WTC11 (cell line): ENCODE data around the gene SLFN14. TPM values are rescaled to one million over a fixed set of nuclear protein-coding genes. Genes with fewer than 3 reads are reported as not detected.
A peak's percentile ranks its signal among the peaks of the same experiment; 100 is the strongest.

ENCODE experiments used
- ATAC-seq: fragments of 200-7000 bp; cut with Tn5 transposase; 2 replicates; pipeline ENCODE4 v1.10.0; 2021; ENCODE audit warnings: mild to moderate bottlenecking, moderate library complexity
- CTCF ChIA-PET: fragments of 300-600 bp; sonication (Branson Sonifier 250); formaldehyde crosslinking; loops from one replicate; lab custom pipeline; 2021; ENCODE audit warnings: antibody characterized with exemption; lab: Charles Lee
- POLR2A ChIA-PET: fragments of 350-600 bp; sonication (Branson Sonifier 250); formaldehyde crosslinking; loops from one replicate; lab custom pipeline; 2021; ENCODE audit warnings: antibody characterized with exemption; lab: Charles Lee
- DNase-seq: peaks from one replicate; pipeline ENCODE4 v3.0.0; 2021; ENCODE audit warnings: low spot score
- H3K27ac Mint-ChIP-seq: 2 replicates; pipeline ENCODE4 v1.8.0; 2021; ENCODE audit warnings: mixed read lengths
- H3K27me3 Mint-ChIP-seq: 2 replicates; pipeline ENCODE4 v1.8.0; 2021; ENCODE audit warnings: low read depth, mild to moderate bottlenecking, moderate library complexity, mixed read lengths
- H3K36me3 Mint-ChIP-seq: 2 replicates; pipeline ENCODE4 v1.8.0; 2021; ENCODE audit warnings: mixed read lengths
- H3K4me1 Mint-ChIP-seq: 2 replicates; pipeline ENCODE4 v1.8.0; 2022; ENCODE audit warnings: mixed read lengths
- H3K4me3 Mint-ChIP-seq: 2 replicates; pipeline ENCODE4 v1.8.0; 2021; ENCODE audit warnings: mild to moderate bottlenecking, moderate library complexity, mixed read lengths
- H3K9me3 Mint-ChIP-seq: 2 replicates; pipeline ENCODE4 v1.8.0; 2021; ENCODE audit warnings: mixed read lengths
- ARID4B ChIP-seq: sonication (generic); formaldehyde crosslinking; IDR thresholded peaks from 2 replicates; pipeline ENCODE4 v1.8.0; 2023; ENCODE audit warnings: missing genetic modification reagents, mild to moderate bottlenecking, borderline replicate concordance
- ATF1 ChIP-seq: sonication (generic); formaldehyde crosslinking; IDR thresholded peaks from 2 replicates; pipeline ENCODE4 v1.8.1; 2023; ENCODE audit warnings: mild to moderate bottlenecking, moderate library complexity, missing genetic modification reagents
- CBFB ChIP-seq: sonication (generic); formaldehyde crosslinking; IDR thresholded peaks from 2 replicates; pipeline ENCODE4 v1.8.1; 2022; ENCODE audit warnings: mild to moderate bottlenecking, low read depth, missing genetic modification reagents
- E2F5 ChIP-seq: sonication (generic); formaldehyde crosslinking; IDR thresholded peaks from 2 replicates; pipeline ENCODE4 v1.8.1; 2022; ENCODE audit warnings: mild to moderate bottlenecking, moderate library complexity, missing genetic modification reagents
- FOXJ3 ChIP-seq: sonication (generic); formaldehyde crosslinking; IDR thresholded peaks from 2 replicates; pipeline ENCODE4 v1.9.0; 2021; ENCODE audit warnings: missing genetic modification reagents, mild to moderate bottlenecking, borderline replicate concordance
- GABPB1 ChIP-seq: sonication (generic); formaldehyde crosslinking; IDR thresholded peaks from 2 replicates; pipeline ENCODE4 v1.8.1; 2023; ENCODE audit warnings: mild to moderate bottlenecking, missing genetic modification reagents
- HMGXB4 ChIP-seq: sonication (generic); formaldehyde crosslinking; IDR thresholded peaks from 2 replicates; pipeline ENCODE4 v1.8.1; 2023; ENCODE audit warnings: mild to moderate bottlenecking, moderate library complexity, missing genetic modification reagents
- JUN ChIP-seq: sonication (generic); formaldehyde crosslinking; IDR thresholded peaks from 2 replicates; pipeline ENCODE4 v1.8.0; 2023; ENCODE audit warnings: mild to moderate bottlenecking, missing genetic modification reagents
- NR2C2 ChIP-seq: sonication (generic); formaldehyde crosslinking; IDR thresholded peaks from 2 replicates; pipeline ENCODE4 v1.8.0; 2022; ENCODE audit warnings: mild to moderate bottlenecking, missing genetic modification reagents
- PREB ChIP-seq: sonication (generic); formaldehyde crosslinking; IDR thresholded peaks from 2 replicates; pipeline ENCODE4 v1.8.1; 2022; ENCODE audit warnings: mild to moderate bottlenecking, missing genetic modification reagents, moderate library complexity, borderline replicate concordance
- RORB ChIP-seq: fragments of 250-450 bp; sonication (Bioruptor Pico); IDR thresholded peaks from 2 replicates; pipeline ENCODE4 v1.9.0; 2021; ENCODE audit warnings: mild to moderate bottlenecking
- SMAD4 ChIP-seq: sonication (generic); formaldehyde crosslinking; IDR thresholded peaks from 2 replicates; pipeline ENCODE4 v1.8.0; 2022; ENCODE audit warnings: mild to moderate bottlenecking, missing genetic modification reagents
- SOX15 ChIP-seq: fragments of 250-450 bp; sonication (Bioruptor Pico); IDR thresholded peaks from 2 replicates; pipeline ENCODE4 v1.9.0; 2021; ENCODE audit warnings: mild to moderate bottlenecking
- SP1 ChIP-seq: sonication (generic); formaldehyde crosslinking; conservative IDR thresholded peaks from 2 replicates; pipeline ENCODE4 v1.8.1; 2022; ENCODE audit warnings: missing genetic modification reagents
- STAT6 ChIP-seq: sonication (generic); formaldehyde crosslinking; conservative IDR thresholded peaks from 2 replicates; pipeline ENCODE4 v1.8.1; 2023; ENCODE audit warnings: mild to moderate bottlenecking, low read depth, missing genetic modification reagents, moderate library complexity
- TEAD1 ChIP-seq: sonication (generic); formaldehyde crosslinking; IDR thresholded peaks from 2 replicates; pipeline ENCODE4 v1.8.0; 2022; ENCODE audit warnings: mild to moderate bottlenecking, missing genetic modification reagents
- ZBTB21 ChIP-seq: sonication (generic); formaldehyde crosslinking; IDR thresholded peaks from 2 replicates; pipeline ENCODE4 v1.8.1; 2023; ENCODE audit warnings: mild to moderate bottlenecking, missing genetic modification reagents, borderline replicate concordance
- ZBTB43 ChIP-seq: sonication (generic); formaldehyde crosslinking; IDR thresholded peaks from 2 replicates; pipeline ENCODE4 v1.8.1; 2023; ENCODE audit warnings: mild to moderate bottlenecking, missing genetic modification reagents
- ZNF138 ChIP-seq: sonication (generic); formaldehyde crosslinking; conservative IDR thresholded peaks from 2 replicates; pipeline ENCODE4 v1.8.1; 2022; ENCODE audit warnings: mild to moderate bottlenecking, moderate library complexity, missing genetic modification reagents
- ZNF232 ChIP-seq: sonication (generic); formaldehyde crosslinking; IDR thresholded peaks from 2 replicates; pipeline ENCODE4 v1.8.0; 2022; ENCODE audit warnings: mild to moderate bottlenecking, missing genetic modification reagents
- ZNF317 ChIP-seq: sonication (generic); formaldehyde crosslinking; IDR thresholded peaks from 2 replicates; pipeline ENCODE4 v1.8.1; 2023; ENCODE audit warnings: low read depth, mild to moderate bottlenecking, moderate library complexity, missing genetic modification reagents, borderline replicate concordance
- ZNF512 ChIP-seq: sonication (generic); formaldehyde crosslinking; IDR thresholded peaks from 2 replicates; pipeline ENCODE4 v1.8.1; 2022; ENCODE audit warnings: missing genetic modification reagents, borderline replicate concordance
- total RNA-seq: library from RNA; stranded (reverse); gene quantifications from 3 replicates; pipeline ENCODE4 v1.2.3, GENCODE V29; 2021

SLFN14 gene
- total RNA-seq, 1 experiment from 2014 or later, result not detected

GRCh38 chr17:35587074-35587961 is 26.7 kb upstream of the SLFN14 start, which contains the start of gene AP2B1:
Gene AP2B1 (plus strand): TSS chr17:35587322. CDS start chr17:35594031, 6,709 bp downstream.
- CTCF ChIA-PET, result interaction anchor here (0.8 to 2.1 kb wide), 5 partner anchors 8 to 177 kb away, joined by 3 to 12 read pairs (median 4); no protein-coding TSS in a partner anchor
- no peaks in the 10 kb centered on the region for H3K9me3 Mint-ChIP-seq
- peaks cover 19% of the 10 kb centered on the region for H3K4me1 Mint-ChIP-seq
- H3K27me3 Mint-ChIP-seq, result peaks cover 12% of the 10 kb centered on the region
- H3K27ac Mint-ChIP-seq, result peak within 1 kb of the TSS; percentile 100
- peaks cover 4% of the 10 kb centered on the region; the same call in 1 of the 2 replicates for H3K36me3 Mint-ChIP-seq
- POLR2A ChIA-PET, result interaction anchor here (0.5 to 1.5 kb wide), 3 partner anchors 9 to 154 kb away, joined by 3 to 17 read pairs (median 3); partner anchors contain the start of gene PEX12
- DNase-seq (peak; percentile 96), ATAC-seq (peak; percentile 95)
- H3K4me3 Mint-ChIP-seq, result peak within 1 kb of the TSS; percentile 100
- TF ChIP-seq HMGXB4 (CRISPR knock-in tag), result 0 out of 2 replicates have a peak, but pooled peaks have one; percentile 60
- TF ChIP-seq JUN (CRISPR knock-in tag), result no peak
- no peak for TF ChIP-seq STAT6 (CRISPR knock-in tag)
- TF ChIP-seq ZNF232, result 0 out of 2 replicates have a peak, but pooled peaks have one; percentile 28
- no peak for TF ChIP-seq FOXJ3 (CRISPR knock-in tag)
- 0 out of 2 replicates have a peak, but pooled peaks have one; percentile 72 for TF ChIP-seq ARID4B (CRISPR knock-in tag)
- no peak for TF ChIP-seq PREB
- TF ChIP-seq RORB (CRISPR knock-in tag), result no peak
- no peak for TF ChIP-seq SOX15
- TF ChIP-seq NR2C2, result no peak
- no peak for TF ChIP-seq CBFB
- 0 out of 2 replicates have a peak, but pooled peaks have one; percentile 30 for TF ChIP-seq ZBTB43
- TF ChIP-seq ZNF512 (CRISPR knock-in tag), result no peak
- no peak for TF ChIP-seq ZNF317 (CRISPR knock-in tag)
- TF ChIP-seq E2F5, result 0 out of 2 replicates have a peak, but pooled peaks have one; percentile 41
- peak; percentile 98 for TF ChIP-seq ZBTB21 (CRISPR knock-in tag)
- peak; percentile 85 for TF ChIP-seq SP1 (CRISPR knock-in tag)
- TF ChIP-seq ATF1, result peak; percentile 93; the same call in 1 of the 2 replicates
- TF ChIP-seq GABPB1 (CRISPR knock-in tag), result peak; percentile 81; the same call in 1 of the 2 replicates
- peak; percentile 70 for TF ChIP-seq TEAD1 (CRISPR knock-in tag)
- no peak for TF ChIP-seq SMAD4 (CRISPR knock-in tag)
- no peak for TF ChIP-seq ZNF138 (CRISPR knock-in tag)
